Measurements from ENCODE around the gene ABHD4.
"Not testable (repeated sequence)": the region's sequence is repeated elsewhere in the genome, so short reads cannot be mapped to it uniquely, and the experiment has no call there.

Gene ABHD4

GRCh38 chr14:22561661-22562579, 36.2 kb upstream of the ABHD4 start:
- no peak for DNase-seq (ENCODE audit: low read depth in 2 of 2)

DNA sequence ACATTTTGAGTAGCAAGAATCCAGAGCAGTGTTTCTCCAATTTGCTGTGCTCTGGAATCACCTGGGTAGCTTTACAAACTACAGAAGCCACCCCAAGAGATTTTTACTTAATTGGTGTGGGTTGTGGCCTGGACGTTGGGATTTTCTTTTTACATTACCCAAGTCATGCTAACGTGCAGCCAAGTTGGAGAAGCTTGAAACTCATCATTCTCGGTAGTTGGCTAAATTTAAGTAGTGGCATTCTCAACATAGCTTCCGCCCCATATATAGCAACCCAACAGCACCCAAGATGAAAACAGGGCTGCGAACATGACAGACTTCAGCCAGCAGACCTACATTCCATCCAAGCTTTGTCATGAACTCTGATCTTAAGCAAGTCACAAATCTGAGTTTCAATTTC, 34.1 kb upstream of the ABHD4 start:
- no peak for DNase-seq (ENCODE audit: low read depth in 2 of 2)

DNA sequence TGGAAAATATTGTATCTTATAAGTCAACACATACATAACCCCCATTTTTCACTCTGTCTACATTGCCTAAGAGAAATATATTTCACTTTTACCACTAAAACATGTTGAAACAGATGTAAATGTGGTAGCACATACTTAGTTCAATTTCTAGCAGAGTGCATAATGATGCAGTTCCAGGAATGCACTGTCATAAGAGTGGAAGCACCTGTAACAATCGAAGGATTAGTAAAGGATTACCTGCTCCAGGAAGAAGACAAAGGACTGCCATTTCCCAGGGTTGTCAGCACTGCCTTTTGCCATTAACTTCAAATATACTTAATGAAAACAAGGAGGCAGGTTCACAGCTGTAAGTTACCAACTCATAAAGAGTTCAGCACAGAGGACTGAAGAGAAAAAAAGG, 33.6 kb upstream of the ABHD4 start:
- DNase-seq (ENCODE audit: low read depth in 2 of 2): no peak

- DNase-seq (ENCODE audit: low read depth in 2 of 2): no peak
Measured at GRCh38 chr14:22565391-22565945, 32.6 kb upstream of the ABHD4 start.

DNA sequence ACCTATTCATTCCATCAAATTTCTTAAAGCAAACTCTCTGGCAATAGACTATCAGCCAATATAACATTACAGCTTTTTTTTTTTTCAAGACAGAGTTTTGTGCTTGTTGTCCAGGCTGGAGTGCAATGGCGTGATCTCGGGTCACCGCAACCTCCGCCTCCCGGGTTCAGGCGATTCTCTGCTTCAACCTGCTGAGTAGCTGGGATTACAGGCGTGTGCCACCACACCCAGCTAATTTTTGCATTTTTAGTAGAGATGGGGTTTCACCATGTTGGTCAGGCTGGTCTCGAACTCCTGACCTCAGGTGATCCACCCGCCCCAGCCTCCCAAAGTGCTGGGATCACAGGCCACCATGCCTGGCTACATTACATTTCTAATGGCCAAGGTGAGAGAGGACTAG, 31.8 kb upstream of the ABHD4 start:
- not testable (repeated sequence) for DNase-seq (ENCODE audit: low read depth in 2 of 2)

DNA sequence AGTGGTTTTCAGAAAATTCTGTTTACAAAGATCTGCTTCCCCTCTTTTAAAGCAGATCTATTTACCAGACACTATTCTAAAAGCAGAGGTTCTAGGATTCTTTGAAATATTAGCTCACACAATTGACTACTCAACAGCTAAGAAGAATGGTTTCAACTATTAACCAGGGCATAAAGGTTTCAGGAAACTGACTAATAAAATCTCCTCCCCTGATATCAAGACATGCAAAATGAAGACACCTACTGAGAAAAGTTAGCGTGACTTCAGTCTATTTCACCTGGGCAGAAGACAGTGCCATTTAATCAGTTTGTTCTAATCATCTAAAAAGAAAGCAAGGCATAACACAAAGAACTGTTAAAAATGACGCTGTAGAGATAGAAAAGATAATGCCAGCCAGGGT, 31.3 kb upstream of the ABHD4 start:
- no peak for DNase-seq (ENCODE audit: low read depth in 2 of 2)

DNA sequence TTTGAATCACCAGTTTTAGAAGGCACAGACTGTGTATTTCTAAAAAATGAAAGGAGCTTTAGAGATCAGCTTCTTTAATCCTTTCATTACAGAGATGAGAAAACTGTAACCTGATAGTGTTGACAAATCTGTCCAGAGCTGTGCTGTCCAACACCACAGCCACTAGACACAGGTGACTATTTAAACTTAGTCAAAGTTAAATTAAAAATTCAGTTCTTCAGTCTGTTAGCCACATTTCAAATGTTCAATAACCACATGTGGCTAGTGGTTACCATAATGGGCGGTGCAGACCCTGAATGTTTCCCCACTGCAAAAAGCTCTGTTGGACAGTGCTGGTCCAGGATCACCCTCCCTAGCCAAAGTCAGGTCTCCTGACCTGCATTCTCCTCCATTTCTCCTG, 30.7 kb upstream of the ABHD4 start:
- DNase-seq (ENCODE audit: low read depth in 2 of 2): no peak

GRCh38 chr14:22569106-22569736, 28.9 kb upstream of the ABHD4 start:
- DNase-seq (ENCODE audit: low read depth in 2 of 2): no peak

- no peak for DNase-seq (ENCODE audit: low read depth in 2 of 2)
Measured at GRCh38 chr14:22569737-22570131, 28.4 kb upstream of the ABHD4 start.

- DNase-seq (ENCODE audit: low read depth in 2 of 2): peak; percentile 55 to 62
Measured at GRCh38 chr14:22570132-22570949, 27.8 kb upstream of the ABHD4 start.

GRCh38 chr14:22572562-22573058, 25.5 kb upstream of the ABHD4 start:
- no peak for DNase-seq (ENCODE audit: low read depth in 2 of 2)

DNA sequence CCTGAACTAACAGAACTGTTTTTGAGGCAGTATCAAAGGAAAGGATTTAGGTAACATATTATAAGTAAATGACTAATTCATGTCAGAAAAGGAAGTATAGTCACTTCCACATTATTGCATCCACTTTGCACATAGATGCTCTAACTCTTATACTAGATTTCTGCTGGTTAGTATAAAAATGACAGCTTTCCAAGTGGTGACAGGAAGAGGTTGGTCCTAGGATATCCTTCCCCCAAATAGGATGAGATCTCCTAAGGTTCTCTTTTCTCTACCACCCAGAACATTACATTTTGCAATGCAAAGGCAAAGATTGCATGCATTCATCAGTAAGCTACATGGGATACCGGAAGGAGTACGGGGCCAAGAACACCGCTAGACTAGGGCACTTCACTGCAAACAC, 24.3 kb upstream of the ABHD4 start:
- DNase-seq (ENCODE audit: low read depth in 2 of 2): no peak

DNA sequence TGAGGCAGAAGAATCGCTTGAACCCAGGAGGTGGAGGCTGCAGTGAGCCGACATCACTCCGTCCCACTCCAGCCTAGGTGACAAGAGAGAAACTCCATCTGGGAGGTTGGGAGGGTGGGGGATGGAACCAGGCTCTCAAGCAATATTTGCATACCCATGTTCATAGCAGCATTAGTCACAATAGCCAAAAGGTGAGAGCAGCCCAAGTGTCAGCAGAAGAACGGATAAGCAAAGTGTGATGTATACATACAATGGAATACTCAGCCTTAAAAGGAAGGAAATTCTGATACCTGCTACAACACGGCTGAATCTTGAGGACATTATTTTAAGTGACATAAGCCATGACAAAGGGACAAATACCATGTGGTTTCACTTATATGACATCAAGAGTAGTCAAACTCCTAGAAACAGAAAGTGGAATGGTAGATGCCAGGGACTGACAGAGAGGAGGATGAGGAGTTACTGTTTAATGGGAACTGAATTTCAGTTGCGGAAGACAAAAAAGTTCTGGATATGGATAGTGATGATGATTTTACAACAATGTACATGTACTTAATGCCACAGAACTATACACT, 20.7 kb upstream of the ABHD4 start:
- DNase-seq (ENCODE audit: low read depth in 2 of 2): no peak

DNA sequence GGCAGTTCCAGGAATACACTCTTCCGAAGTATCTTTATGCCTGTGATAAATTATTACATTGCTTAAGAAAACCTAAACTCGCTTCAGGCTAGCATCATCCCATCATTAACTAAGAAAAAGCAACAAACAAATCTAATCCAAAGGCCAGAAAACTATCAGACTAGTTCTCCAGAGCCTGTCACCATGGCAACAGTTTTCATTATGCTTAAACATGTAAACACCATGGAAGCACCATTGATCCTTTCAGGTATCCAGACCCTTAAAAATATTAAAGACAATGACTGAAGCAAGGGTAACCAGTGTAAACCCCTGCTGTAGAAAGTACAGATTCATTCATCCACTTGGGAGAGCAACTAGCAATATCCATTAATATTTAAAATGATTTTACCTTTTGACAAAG, 18.9 kb upstream of the ABHD4 start:
- DNase-seq (ENCODE audit: low read depth in 2 of 2): no peak

GRCh38 chr14:22579881-22580280, 18.2 kb upstream of the ABHD4 start:
- DNase-seq (ENCODE audit: low read depth in 2 of 2): no peak

GRCh38 chr14:22580625-22581024, 17.5 kb upstream of the ABHD4 start:
- no peak for DNase-seq (ENCODE audit: low read depth in 2 of 2)

- DNase-seq (ENCODE audit: low read depth in 2 of 2): no peak
Measured at GRCh38 chr14:22583994-22584393, 14.1 kb upstream of the ABHD4 start.

- no peak for DNase-seq (ENCODE audit: low read depth in 2 of 2)
Measured at GRCh38 chr14:22587247-22587646, 10.9 kb upstream of the ABHD4 start.

- not testable (repeated sequence) for DNase-seq (ENCODE audit: low read depth in 2 of 2)
Measured at GRCh38 chr14:22587677-22588422, 10.2 kb upstream of the ABHD4 start.

GRCh38 chr14:22588526-22589095, 9.5 kb upstream of the ABHD4 start:
- DNase-seq (ENCODE audit: low read depth in 2 of 2): no peak
